ENCODE results near the gene KIRREL2. TPM values are rescaled to one million over a fixed set of nuclear protein-coding genes. Genes with fewer than 3 reads are reported as not detected.
"Not testable (repeated sequence)": the region's sequence is repeated elsewhere in the genome, so short reads cannot be mapped to it uniquely, and the experiment has no call there.

Gene KIRREL2
- total and polyA plus RNA-seq, 4 donors = not detected

DNA sequence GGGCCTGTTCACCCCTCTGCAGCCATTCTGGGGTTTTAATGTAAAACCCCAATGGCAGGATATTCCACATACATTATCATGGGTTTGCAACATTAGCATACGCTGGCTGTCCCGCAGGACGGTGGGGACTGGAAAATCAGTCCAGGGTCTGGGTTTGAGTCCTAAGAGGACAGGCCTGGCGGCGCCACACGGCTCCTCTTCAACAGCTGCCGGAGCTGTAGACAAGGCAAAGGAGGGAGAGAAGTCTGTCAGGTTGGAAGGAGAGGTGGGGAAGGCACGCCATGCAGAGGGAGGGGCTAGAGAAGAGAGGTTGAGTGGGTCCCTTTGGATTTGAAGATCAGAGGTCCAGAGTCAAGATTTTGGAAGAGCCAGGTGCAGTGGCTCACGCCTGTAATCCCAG, 31.7 kb downstream of the KIRREL2 start:
- TF ChIP-seq RXRA (IDR thresholded peaks at IDR 0.05) (no peak), REST (IDR thresholded peaks at IDR 0.05) (no peak), FOXA1 (IDR thresholded peaks at IDR 0.05) (no peak)
- TF ChIP-seq, protein P1, sequence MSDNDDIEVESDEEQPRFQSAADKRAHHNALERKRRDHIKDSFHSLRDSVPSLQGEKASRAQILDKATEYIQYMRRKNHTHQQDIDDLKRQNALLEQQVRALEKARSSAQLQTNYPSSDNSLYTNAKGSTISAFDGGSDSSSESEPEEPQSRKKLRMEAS (IDR thresholded peaks at IDR 0.05) = no peak
- Histone ChIP-seq H3K27ac (ENCODE audit: low read depth in 1 of 2, low read length in 2 of 2) (no peak overlapping the region), H3K4me1 (ENCODE audit: control insufficient read depth in 4 of 4, insufficient read depth in 4 of 4, low read length in 3 of 4) (no peaks in the 10 kb centered on the region), H3K27me3 (ENCODE audit: control insufficient read depth in 4 of 4, insufficient read depth in 4 of 4, low read length in 3 of 4) (no peaks in the 10 kb centered on the region), H3K36me3 (ENCODE audit: control insufficient read depth in 4 of 4, insufficient read depth in 3 of 4, low read depth in 1 of 4, low read length in 3 of 4) (peaks cover 7 to 22% (median 11%) of the 10 kb centered on the region in 4 donors), H3K4me3 (ENCODE audit: low read depth in 1 of 3, low read length in 3 of 3) (no peak overlapping the region), H3K9me3 (ENCODE audit: control insufficient read depth in 4 of 4, low read length in 3 of 4) (no peaks in the 10 kb centered on the region), H3K9ac (ENCODE audit: low read depth in 1 of 2, low read length in 2 of 2) (no peak overlapping the region)
- WGBS = 97% methylated on average over 9 of the region's 9 CpGs
- DNase-seq (ENCODE audit: low spot score) = no peak

DNA sequence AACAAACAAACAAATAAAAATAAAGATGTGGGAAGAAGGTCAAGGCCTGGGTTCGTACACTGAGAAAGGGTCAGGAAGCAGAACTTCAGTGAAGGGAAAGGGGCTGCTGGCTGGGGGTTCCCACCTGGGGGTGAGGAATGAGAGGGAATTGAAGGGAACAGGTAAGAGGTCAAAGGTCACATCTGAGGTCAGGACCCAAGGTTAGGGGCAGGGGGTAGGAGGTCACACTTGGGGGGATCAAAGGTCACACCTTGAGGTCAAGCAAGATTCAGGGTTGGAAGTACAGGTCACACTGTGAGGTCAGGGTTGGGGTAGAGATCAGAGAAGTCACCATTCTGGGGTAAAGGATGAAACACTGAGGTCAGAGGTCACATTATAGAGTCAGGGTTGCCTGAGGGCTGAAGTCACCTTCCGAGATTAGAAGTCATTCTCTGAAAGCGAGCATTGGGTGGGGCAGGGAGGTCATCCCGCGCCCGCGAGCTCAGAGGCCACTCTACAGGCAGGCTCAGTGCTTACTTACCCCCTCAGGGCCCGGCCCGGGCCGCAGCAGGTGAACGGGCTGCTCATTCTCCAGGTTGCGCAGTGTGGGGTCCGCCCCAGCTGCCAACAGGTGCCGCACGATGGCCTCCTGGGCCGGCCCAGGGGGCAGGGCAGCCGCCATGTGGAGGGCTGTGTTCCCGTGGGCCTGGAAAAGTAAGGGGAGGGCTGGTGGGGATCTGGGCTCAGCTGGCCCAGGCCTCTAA, 32.8 kb downstream of the KIRREL2 start:
- WGBS = 97% methylated on average over 18 of the region's 18 CpGs
- Histone ChIP-seq H3K36me3 (ENCODE audit: control insufficient read depth in 4 of 4, insufficient read depth in 3 of 4, low read depth in 1 of 4, low read length in 3 of 4) (peaks cover 7 to 26% (median 11%) of the 10 kb centered on the region in 4 donors), H3K9me3 (ENCODE audit: control insufficient read depth in 4 of 4, low read length in 3 of 4) (no peaks in the 10 kb centered on the region), H3K4me3 (ENCODE audit: low read depth in 1 of 3, low read length in 3 of 3) (no peak overlapping the region), H3K27me3 (ENCODE audit: control insufficient read depth in 4 of 4, insufficient read depth in 4 of 4, low read length in 3 of 4) (no peaks in the 10 kb centered on the region), H3K9ac (ENCODE audit: low read depth in 1 of 2, low read length in 2 of 2) (no peak overlapping the region), H3K27ac (ENCODE audit: low read depth in 1 of 2, low read length in 2 of 2) (no peak overlapping the region), H3K4me1 (ENCODE audit: control insufficient read depth in 4 of 4, insufficient read depth in 4 of 4, low read length in 3 of 4) (no peaks in the 10 kb centered on the region)
- no peak for DNase-seq (ENCODE audit: low spot score)
- TF ChIP-seq HNF4A (conservative IDR thresholded peaks at IDR 0.05) (peak in 1 of 2 donors; percentile 15), NR2F2 (IDR thresholded peaks at IDR 0.05) (peak; percentile 92), SP1 (IDR thresholded peaks at IDR 0.05) (no peak)

- 97% methylated on average over 13 of the region's 13 CpGs for WGBS
- no peak for TF ChIP-seq CTCF (IDR thresholded peaks at IDR 0.05; ENCODE audit: low read depth, low read length, missing input control)
- no peak for TF ChIP-seq TAF1 (conservative IDR thresholded peaks at IDR 0.05)
- TF ChIP-seq RAD21 (IDR thresholded peaks at IDR 0.05) = no peak
- TF ChIP-seq JUND (IDR thresholded peaks at IDR 0.05) = no peak
- no peak for TF ChIP-seq GABPA (IDR thresholded peaks at IDR 0.05 in 1 of 2, conservative IDR thresholded peaks at IDR 0.05 in 1 of 2)
- peaks cover 7 to 29% (median 11%) of the 10 kb centered on the region in 4 donors for H3K36me3 ChIP-seq (ENCODE audit: control insufficient read depth in 4 of 4, insufficient read depth in 3 of 4, low read depth in 1 of 4, low read length in 3 of 4)
These were observed 33.5 kb downstream of the KIRREL2 start for GRCh38 chr19:35890113-35890650.

DNA sequence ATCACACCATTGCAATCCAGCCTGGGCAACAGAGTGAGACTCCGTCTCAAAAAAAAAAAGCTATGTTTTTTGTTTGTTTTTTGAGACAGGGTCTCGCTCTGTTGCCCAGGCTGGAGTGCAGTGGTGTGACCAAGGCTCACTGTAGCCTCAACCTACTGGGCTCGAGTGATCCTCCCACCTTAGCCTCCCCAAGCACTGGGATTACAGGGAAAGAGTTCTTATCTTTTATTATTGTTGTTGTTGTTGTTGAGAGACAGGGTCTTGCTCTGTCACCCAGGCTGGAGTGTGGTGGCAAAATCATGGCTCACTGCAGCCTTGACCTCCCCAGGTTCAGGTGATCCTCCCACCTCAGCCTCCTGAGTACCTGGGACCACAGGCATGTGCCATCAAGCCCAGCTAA, 35.1 kb downstream of the KIRREL2 start:
- H3K36me3 ChIP-seq (ENCODE audit: control insufficient read depth in 4 of 4, insufficient read depth in 3 of 4, low read depth in 1 of 4, low read length in 3 of 4) = peaks cover 8 to 35% (median 14%) of the 10 kb centered on the region in 4 donors
- H3K4me3 ChIP-seq (ENCODE audit: low read depth in 1 of 3, low read length in 3 of 3); H3K27me3 ChIP-seq (ENCODE audit: control insufficient read depth in 4 of 4, insufficient read depth in 4 of 4, low read length in 3 of 4); DNase-seq (ENCODE audit: low spot score); H3K9ac ChIP-seq (ENCODE audit: low read depth in 1 of 2, low read length in 2 of 2); H3K27ac ChIP-seq (ENCODE audit: low read depth in 1 of 2, low read length in 2 of 2); H3K9me3 ChIP-seq (ENCODE audit: control insufficient read depth in 4 of 4, low read length in 3 of 4); H3K4me1 ChIP-seq (ENCODE audit: control insufficient read depth in 4 of 4, insufficient read depth in 4 of 4, low read length in 3 of 4): not testable (repeated sequence)
- WGBS = 98% methylated on average over 3 of the region's 3 CpGs

More at GRCh38 chr19:35890113-35890650, 33.5 kb downstream of the KIRREL2 start:
- H3K9me3 ChIP-seq (ENCODE audit: control insufficient read depth in 4 of 4, low read length in 3 of 4) = no peaks in the 10 kb centered on the region
- no peaks in the 10 kb centered on the region for H3K27me3 ChIP-seq (ENCODE audit: control insufficient read depth in 4 of 4, insufficient read depth in 4 of 4, low read length in 3 of 4)
- H3K27ac ChIP-seq (ENCODE audit: low read depth in 1 of 2, low read length in 2 of 2) = no peak overlapping the region
- H3K4me1 ChIP-seq (ENCODE audit: control insufficient read depth in 4 of 4, insufficient read depth in 4 of 4, low read length in 3 of 4) = no peaks in the 10 kb centered on the region
- no peak for DNase-seq (ENCODE audit: low spot score)
- H3K4me3 ChIP-seq (ENCODE audit: low read depth in 1 of 3, low read length in 3 of 3) = no peak overlapping the region
- H3K9ac ChIP-seq (ENCODE audit: low read depth in 1 of 2, low read length in 2 of 2) = no peak overlapping the region

All from liver (tissue), 9 donors.